HepG2 (cell line): ENCODE measurements around the gene E2F1. TPM values are rescaled to one million over a fixed set of nuclear protein-coding genes. Genes with fewer than 3 reads are reported as not detected.

ENCODE experiments used
- HNRNPLL ChIP-seq: fragments of 200-400 bp; formaldehyde crosslinking; IDR thresholded peaks from 2 replicates; pipeline ENCODE4 v1.6.1; 2017; ENCODE audit warnings: mild to moderate bottlenecking, low read depth, low read length; ENCODE audit not compliant: poor library complexity, severe bottlenecking
- LRRFIP1 ChIP-seq: sonication (generic); formaldehyde crosslinking; conservative IDR thresholded peaks from 2 replicates; pipeline ENCODE4 v1.4.0; 2020; ENCODE audit warnings: missing genetic modification reagents
- SNAI1 ChIP-seq: sonication (generic); formaldehyde crosslinking; IDR thresholded peaks from 2 replicates; pipeline ENCODE4 v1.5.0; 2020; ENCODE audit warnings: mild to moderate bottlenecking, missing genetic modification reagents, borderline replicate concordance
- ZBTB33 ChIP-seq: sonication (generic); formaldehyde crosslinking; IDR thresholded peaks from 2 replicates; pipeline ENCODE4 v1.4.0; 2020; ENCODE audit warnings: missing genetic modification reagents
- ZNF556 ChIP-seq: sonication (generic); formaldehyde crosslinking; IDR thresholded peaks from 2 replicates; pipeline ENCODE4 v1.4.0; 2020; ENCODE audit warnings: mild to moderate bottlenecking, missing genetic modification reagents, borderline replicate concordance
- ZNF619 ChIP-seq: sonication (generic); formaldehyde crosslinking; IDR thresholded peaks from 2 replicates; pipeline ENCODE4 v1.4.0; 2020; ENCODE audit warnings: mild to moderate bottlenecking, missing genetic modification reagents
- polyA plus RNA-seq, 8 experiments: library from polyadenylated mRNA; depleted of rRNA in 3 of 8; stranded (reverse) in 7 of 8; unstranded in 1 of 8; fragments of >200 nt; fragmentation: Illumina TruSeq in 4 of 8; extraction: Trizol in 4 of 8; gene quantifications; 2 replicates each; pipeline versions ENCODE4 v1.2.1 to v1.2.3, GENCODE V29; 2011 to 2016; ENCODE audit warnings: low read depth in 4 of 8, missing spikeins in 1 of 8, mixed read lengths in 1 of 8; ENCODE audit not compliant: insufficient read depth in 1 of 8
- total RNA-seq, 5 experiments: library from RNA; depleted of rRNA; stranded (reverse); fragments of >200 nt; fragmentation: Illumina TruSeq; extraction: Trizol; gene quantifications; 2 replicates each; pipeline ENCODE4 v1.2.3, GENCODE V29; 2016; ENCODE audit warnings: low read depth in 1 of 5

E2F1 gene
- total and polyA plus RNA-seq, 2 of the 13 experiments (the other 11 are each of a cell fraction or from before 2014, with no cell fraction given), result 25.5 to 39.4 TPM

GRCh38 chr20:33719989-33720709 lies 34.0 kb upstream of the E2F1 start, which contains the start of gene PXMP4 (continued):
- TF ChIP-seq SNAI1 (CRISPR knock-in tag), result no peak
- TF ChIP-seq ZNF556, result 0 out of 2 replicates have a peak, but pooled peaks have one; percentile 50
- no peak for TF ChIP-seq LRRFIP1 (CRISPR knock-in tag)
- TF ChIP-seq HNRNPLL, result peak; percentile 46
- no peak for TF ChIP-seq ZNF619 (CRISPR knock-in tag)
- TF ChIP-seq ZBTB33 (CRISPR knock-in tag), result peak; percentile 77
